DOHH2 (cell line): ENCODE data around the gene MAST3.

ENCODE experiments used
- H3F3A ChIP-seq: fragments of 200-600 bp; sonication (generic), shearing (Covaris generic); 2 replicates; pipeline ENCODE4 v1.6.0; 2016; ENCODE audit warnings: antibody characterized with exemption, mild to moderate bottlenecking; ENCODE audit not compliant: control insufficient read depth, insufficient read depth
- H3K27ac ChIP-seq: fragments of 200-600 bp; sonication (generic); 2 replicates; pipeline ENCODE4 v1.5.1; 2014; ENCODE audit warnings: low read depth, mild to moderate bottlenecking, low read length, moderate library complexity
- H3K27me3 ChIP-seq: fragments of 200-600 bp; sonication (generic); 2 replicates; pipeline ENCODE4 v1.6.1; 2014; ENCODE audit warnings: mild to moderate bottlenecking, low read length, mixed read lengths; ENCODE audit not compliant: control insufficient read depth
- H3K36me3 ChIP-seq: fragments of 200-600 bp; sonication (generic); 2 replicates; pipeline ENCODE4 v1.6.1; 2014; ENCODE audit warnings: mild to moderate bottlenecking, low read length, moderate library complexity, mixed read lengths; ENCODE audit not compliant: control insufficient read depth
- H3K4me1 ChIP-seq: fragments of 200-600 bp; sonication (generic); 2 replicates; pipeline ENCODE4 v1.6.1; 2014; ENCODE audit warnings: mild to moderate bottlenecking, low read length, mixed read lengths; ENCODE audit not compliant: control insufficient read depth
- H3K4me2 ChIP-seq: fragments of 200-600 bp; sonication (generic); 2 replicates; pipeline ENCODE4 v1.6.0; 2014; ENCODE audit warnings: mild to moderate bottlenecking, low read length, moderate library complexity
- H3K4me3 ChIP-seq: fragments of 200-600 bp; sonication (generic); 2 replicates; pipeline ENCODE4 v1.5.1; 2014; ENCODE audit warnings: mild to moderate bottlenecking, low read length, mixed read lengths
- H3K79me2 ChIP-seq: fragments of 200-600 bp; sonication (generic); 2 replicates; pipeline ENCODE4 v1.6.1; 2014; ENCODE audit warnings: mild to moderate bottlenecking, low read length, mixed read lengths; ENCODE audit not compliant: control insufficient read depth
- H3K9me2 ChIP-seq: fragments of 200-600 bp; sonication (generic); replicated peaks from 2 replicates; pipeline ENCODE4 v1.6.1; 2014; ENCODE audit warnings: mild to moderate bottlenecking, low read length, mixed read lengths; ENCODE audit not compliant: control insufficient read depth
- H3K9me3 ChIP-seq: fragments of 200-600 bp; sonication (generic); 2 replicates; pipeline ENCODE4 v1.6.1; 2014; ENCODE audit warnings: antibody characterized with exemption, low read length, mixed read lengths; ENCODE audit not compliant: control insufficient read depth, insufficient read depth
- H4K20me1 ChIP-seq: fragments of 200-600 bp; sonication (generic); 2 replicates; pipeline ENCODE4 v1.6.0; 2014; ENCODE audit warnings: low read depth, mild to moderate bottlenecking, antibody characterized with exemption, low read length, moderate library complexity; ENCODE audit not compliant: control insufficient read depth, insufficient read depth
- CTCF ChIP-seq: fragments of 200-600 bp; sonication (generic); IDR thresholded peaks from one replicate; pipeline ENCODE4 v1.5.1; 2014; ENCODE audit warnings: antibody characterized with exemption, mild to moderate bottlenecking, low read depth, low read length; ENCODE audit not compliant: poor library complexity, severe bottlenecking
- EZH2phosphoT487 ChIP-seq: fragments of 200-600 bp; sonication (generic); IDR thresholded peaks from 2 replicates; pipeline ENCODE4 v1.6.1; 2017; ENCODE audit warnings: borderline replicate concordance, mild to moderate bottlenecking, antibody characterized with exemption, low read length, moderate library complexity, mixed read lengths

The MAST3 gene

GRCh38 chr19:18143902-18144301 lies 46.3 kb downstream of the MAST3 start:
- Histone ChIP-seq H3K4me1 (no peaks in the 10 kb centered on the region), H3K4me3 (no peak overlapping the region), H3K27me3 (no peaks in the 10 kb centered on the region), H3K36me3 (peaks cover 42% of the 10 kb centered on the region), H3K27ac (no peak overlapping the region), H3K79me2 (no peaks in the 10 kb centered on the region), H3F3A (no peaks in the 10 kb centered on the region), H4K20me1 (no peaks in the 10 kb centered on the region), H3K9me2 (no peaks in the 10 kb centered on the region), H3K4me2 (no peak overlapping the region), H3K9me3 (no peaks in the 10 kb centered on the region)
- TF ChIP-seq EZH2phosphoT487 (no peak), CTCF (no peak)

- Histone ChIP-seq H3K4me3 (no peak overlapping the region), H4K20me1 (no peaks in the 10 kb centered on the region), H3F3A (no peaks in the 10 kb centered on the region), H3K4me1 (no peaks in the 10 kb centered on the region), H3K27ac (no peak overlapping the region), H3K36me3 (peaks cover 41% of the 10 kb centered on the region), H3K9me3 (no peaks in the 10 kb centered on the region), H3K79me2 (no peaks in the 10 kb centered on the region), H3K27me3 (no peaks in the 10 kb centered on the region), H3K4me2 (no peak overlapping the region), H3K9me2 (no peaks in the 10 kb centered on the region)
- TF ChIP-seq CTCF = no peak
- no peak for TF ChIP-seq EZH2phosphoT487
These were observed 46.8 kb downstream of the MAST3 start for GRCh38 chr19:18144361-18144760.

GRCh38 chr19:18144906-18145305 lies 47.3 kb downstream of the MAST3 start:
- Histone ChIP-seq H3K9me3 (no peaks in the 10 kb centered on the region), H3K36me3 (peaks cover 41% of the 10 kb centered on the region), H4K20me1 (no peaks in the 10 kb centered on the region), H3F3A (no peaks in the 10 kb centered on the region), H3K27ac (no peak overlapping the region), H3K9me2 (no peaks in the 10 kb centered on the region), H3K79me2 (no peaks in the 10 kb centered on the region), H3K4me1 (no peaks in the 10 kb centered on the region), H3K4me2 (no peak overlapping the region), H3K4me3 (no peak overlapping the region), H3K27me3 (no peaks in the 10 kb centered on the region)
- no peak for TF ChIP-seq CTCF
- no peak for TF ChIP-seq EZH2phosphoT487
